ENCODE results near the gene LRRC18.

The LRRC18 gene

GRCh38 chr10:48946332-48946731, 6.7 kb upstream of the LRRC18 start:
- no peak for DNase-seq (ENCODE audit: low spot score)

GRCh38 chr10:48945441-48946130, 5.9 kb upstream of the LRRC18 start:
- no peak for DNase-seq (ENCODE audit: low spot score)

GRCh38 chr10:48944171-48944570, 4.5 kb upstream of the LRRC18 start:
- DNase-seq (ENCODE audit: low spot score) = no peak

- DNase-seq (ENCODE audit: low spot score) = no peak
Observed at GRCh38 chr10:48943096-48943495, 3.5 kb upstream of the LRRC18 start.

DNA sequence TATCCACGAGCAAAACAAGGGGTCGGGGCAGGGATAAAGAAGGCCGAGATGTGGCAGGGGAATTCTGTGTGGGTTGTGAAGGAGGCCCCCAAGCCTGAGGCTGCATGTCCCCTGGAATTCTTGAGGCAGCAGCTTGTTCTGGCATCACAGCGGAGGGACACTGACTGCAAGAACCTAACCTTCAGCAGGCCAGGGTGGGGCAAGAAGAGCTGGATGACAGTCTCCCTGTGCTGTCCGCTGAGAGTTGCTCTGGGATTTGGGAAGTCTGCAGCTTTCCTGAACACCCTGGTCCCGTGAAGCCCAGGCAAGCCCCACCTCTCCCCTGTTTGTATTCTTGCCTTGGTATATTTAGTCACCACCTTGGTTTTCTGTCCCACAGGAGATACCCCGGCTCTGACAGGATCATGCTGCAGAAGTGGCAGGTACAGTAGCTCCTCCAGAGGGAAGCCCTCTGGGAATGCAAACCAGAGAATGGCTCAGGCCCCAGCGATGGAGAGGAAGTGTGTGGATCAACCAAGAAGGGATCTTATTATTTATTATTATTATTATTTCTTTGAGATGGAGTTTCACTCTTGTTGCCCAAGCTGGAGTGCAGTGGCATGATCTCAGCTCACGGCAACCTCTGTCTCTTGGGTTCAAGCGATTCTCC, 1.9 kb upstream of the LRRC18 start:
- DNase-seq (ENCODE audit: low spot score) = no peak

DNA sequence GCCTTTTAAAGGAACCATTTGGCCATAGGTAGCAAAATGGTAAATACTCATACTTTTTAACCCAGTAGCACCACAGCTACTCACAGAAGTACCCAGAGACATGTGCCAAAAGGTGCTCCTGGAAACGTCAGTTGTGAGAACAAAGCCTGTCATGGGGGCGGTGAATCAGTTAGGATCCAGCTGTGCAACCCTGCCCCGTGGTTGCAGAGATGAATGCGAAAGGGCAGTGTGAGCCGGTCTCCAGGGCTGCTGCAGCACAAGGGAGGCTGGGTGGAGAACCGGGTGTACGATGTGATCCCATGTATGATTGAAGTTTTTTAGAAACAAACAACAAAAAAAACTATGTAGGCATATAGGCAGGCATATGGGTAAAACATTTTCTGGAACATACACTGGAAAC, 1.3 kb upstream of the LRRC18 start:
- no peak for DNase-seq (ENCODE audit: low spot score)

DNA sequence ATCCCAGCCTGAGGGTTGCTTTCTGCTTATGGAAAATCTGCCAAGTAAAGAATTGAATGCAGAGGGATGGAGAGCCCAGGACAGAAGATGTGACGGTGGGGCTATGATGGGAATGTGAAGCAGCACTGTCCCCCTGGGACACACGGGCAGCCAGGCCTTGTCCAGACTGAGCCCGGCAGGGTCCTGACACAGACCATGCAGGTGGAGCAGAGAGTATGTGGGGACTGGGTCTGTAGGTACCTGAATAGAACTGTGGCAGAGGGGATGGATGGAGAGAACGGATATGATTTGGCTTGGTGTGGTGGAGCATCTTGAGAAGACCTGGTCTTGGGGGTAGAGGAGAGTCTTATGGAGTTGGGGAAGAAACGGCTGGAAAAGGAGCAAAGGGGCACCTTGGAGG, 732 bp upstream of the LRRC18 start:
- no peak for DNase-seq (ENCODE audit: low spot score)

- DNase-seq (ENCODE audit: low spot score) = no peak
Observed at GRCh38 chr10:48938990-48939536, 577 bp downstream of the LRRC18 start.

GRCh38 chr10:48938281-48938680, 1.4 kb downstream of the LRRC18 start:
- no peak for DNase-seq (ENCODE audit: low spot score)

DNA sequence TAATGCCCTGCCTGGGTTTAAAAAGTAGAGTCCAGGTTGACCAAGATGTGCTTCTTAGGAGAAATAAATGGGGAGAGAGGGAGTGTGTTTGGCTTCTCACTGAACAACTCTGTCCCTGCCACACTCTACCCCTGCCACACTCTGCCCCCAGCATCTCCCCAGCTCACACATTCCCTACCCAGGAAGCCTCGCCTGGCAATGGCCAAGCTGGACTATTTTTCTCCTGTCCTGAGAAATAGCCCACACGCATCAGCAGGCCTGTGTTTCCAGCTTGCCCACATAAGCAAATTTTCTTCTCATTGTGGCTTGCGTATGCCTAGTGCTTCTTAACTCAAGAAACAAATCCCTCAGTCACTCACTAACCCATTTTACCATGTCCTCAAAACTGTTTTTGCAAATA, 1.8 kb downstream of the LRRC18 start:
- no peak for DNase-seq (ENCODE audit: low spot score)

DNA sequence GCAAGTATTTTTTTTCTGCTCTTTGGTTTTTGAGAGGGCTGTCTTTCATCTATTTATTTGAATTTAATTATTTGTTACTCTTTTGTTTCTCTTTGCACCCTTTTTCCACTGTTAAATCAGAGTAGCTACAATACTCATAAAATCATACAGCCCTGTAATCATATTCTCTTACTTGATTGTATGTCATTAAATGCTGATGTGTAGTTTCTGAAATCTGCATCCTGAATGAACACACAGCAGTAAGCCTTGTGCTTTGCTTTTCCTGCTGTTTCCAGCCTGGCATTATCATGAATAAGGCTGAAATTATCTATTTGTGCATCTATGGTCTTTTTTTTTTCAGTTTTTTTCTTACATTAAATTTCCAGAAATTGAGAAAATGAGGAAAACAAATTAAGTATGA, 4.1 kb downstream of the LRRC18 start:
- DNase-seq (ENCODE audit: low spot score) = no peak

- no peak for DNase-seq (ENCODE audit: low spot score)
Observed at GRCh38 chr10:48934672-48935501, 4.8 kb downstream of the LRRC18 start.

DNA sequence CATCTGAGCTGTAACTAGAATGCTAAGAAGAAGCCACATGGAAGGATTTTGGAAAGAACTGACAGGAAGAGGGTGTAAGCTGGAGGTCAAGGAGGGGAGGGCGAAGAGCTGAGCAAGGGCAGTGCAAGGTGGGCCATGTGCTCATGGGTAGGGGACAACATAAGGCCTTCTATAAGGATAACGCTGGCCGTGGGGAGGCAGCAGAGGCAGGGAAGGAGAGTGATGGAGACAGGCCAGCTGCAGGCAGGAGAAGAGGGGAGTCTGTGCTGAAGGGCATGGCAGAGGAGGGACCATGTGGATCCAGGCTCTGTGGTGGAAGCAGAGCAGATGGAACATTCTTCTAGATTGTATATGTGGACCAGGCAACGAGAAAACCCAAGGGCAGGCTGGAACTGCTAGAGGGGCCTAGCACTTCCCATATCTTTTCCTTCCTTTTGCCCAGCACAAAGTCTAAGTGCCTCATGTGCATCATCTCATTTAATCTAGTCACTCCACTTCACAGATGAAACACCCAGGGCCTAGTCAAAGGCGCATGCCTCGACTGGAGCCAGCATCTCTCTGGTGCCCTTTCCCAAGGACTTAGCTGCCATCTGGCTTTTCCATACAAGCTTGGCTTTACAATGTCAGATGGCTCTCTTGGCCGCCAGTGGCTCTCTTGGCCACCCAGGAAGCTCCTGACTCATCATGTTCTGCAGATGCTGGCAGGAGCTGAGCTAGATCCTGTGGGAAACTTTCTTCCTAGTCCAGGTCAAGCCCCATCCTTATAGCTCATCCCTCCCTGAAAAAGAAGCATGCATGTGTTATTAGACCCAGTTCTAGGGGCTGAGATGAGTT, 6.6 kb downstream of the LRRC18 start:
- DNase-seq (ENCODE audit: low spot score) = no peak

DNA sequence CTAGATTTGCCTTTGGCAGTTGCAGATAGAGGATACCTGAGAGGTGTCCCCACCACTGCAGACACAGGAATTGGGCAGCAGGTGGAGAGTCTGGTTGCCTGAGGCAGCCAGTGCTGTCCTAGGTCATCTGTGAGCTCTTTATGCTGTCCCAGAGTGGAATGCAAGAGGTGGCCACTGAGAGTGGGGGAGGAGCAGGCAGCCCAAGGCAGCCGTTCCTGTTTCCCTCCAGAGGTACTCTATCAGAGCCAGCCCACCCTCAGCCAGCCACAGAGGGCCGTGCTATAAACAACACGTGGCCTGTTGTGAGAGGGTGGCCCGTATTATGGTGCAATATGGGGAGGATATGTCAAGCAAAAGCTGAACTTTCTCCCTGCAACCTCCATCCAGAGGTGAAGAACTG, 8.5 kb downstream of the LRRC18 start:
- no peak for DNase-seq (ENCODE audit: low spot score)

DNA sequence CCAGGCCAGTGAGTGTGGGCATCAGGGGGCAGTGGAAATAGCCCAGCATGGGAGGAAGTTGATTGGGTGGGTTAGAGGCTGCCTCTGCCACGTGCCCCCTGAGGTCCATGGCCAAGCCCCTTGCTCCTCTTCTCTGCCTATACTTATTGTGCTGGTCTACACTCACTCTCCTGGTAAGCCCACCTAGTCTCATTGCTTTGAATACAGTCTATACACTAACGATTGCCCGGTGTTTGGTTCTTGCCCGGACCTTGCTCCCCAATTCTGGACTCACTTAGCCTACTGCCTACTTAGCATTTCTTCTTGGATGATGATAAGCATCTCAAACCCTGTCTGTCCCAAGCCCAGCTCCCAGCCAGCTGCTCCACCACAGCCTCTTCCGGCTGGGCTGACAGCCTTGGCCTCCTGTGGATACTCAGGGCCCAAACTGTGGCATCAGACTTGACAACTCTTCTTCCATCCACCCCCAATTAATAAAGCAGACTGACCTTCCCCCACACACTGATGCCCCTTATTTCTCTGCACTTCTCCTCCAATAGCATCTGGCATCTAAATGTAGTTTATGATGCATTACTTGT, 10.1 kb downstream of the LRRC18 start:
- DNase-seq (ENCODE audit: low spot score) = no peak

DNA sequence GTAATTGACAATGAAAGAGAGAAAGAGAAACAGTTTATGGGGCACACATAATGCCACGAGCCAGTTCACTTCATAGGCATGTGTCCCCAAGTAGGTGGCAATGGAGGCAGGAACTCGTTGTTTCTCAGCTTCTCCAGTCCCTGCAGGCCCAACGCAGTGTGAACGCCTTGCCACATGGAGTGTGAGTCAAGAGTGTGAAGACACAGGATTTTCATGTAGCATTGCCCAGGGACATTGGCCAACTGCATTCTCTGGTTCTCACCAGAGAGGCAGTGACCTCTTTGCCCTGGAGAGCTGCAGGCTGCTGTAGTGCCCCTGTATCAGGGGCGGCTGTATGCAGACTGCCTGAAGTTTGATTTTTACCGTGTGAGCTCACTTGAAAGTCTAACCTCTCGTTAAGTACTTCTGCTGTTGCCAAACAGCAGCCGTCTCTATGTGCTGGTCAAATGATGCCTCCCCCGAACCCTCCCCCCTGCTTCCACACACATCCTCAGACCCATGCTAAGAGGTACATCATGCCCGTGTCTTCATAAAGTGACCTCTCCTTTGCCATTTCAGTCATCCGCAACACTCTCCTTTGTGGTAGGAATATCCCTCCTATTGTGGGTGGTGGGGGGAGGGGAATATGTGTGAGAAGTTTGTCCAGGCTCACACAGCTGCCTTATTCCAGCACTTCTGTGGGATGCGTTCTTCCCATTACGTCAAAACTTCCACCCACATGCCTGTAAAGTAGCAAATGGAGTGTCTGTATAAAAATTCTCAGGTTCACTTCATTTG, 12.7 kb downstream of the LRRC18 start:
- no peak for DNase-seq (ENCODE audit: low spot score)

GRCh38 chr10:48926255-48926654, 13.4 kb downstream of the LRRC18 start:
- DNase-seq (ENCODE audit: low spot score) = no peak

- no peak for DNase-seq (ENCODE audit: low spot score)
Observed at GRCh38 chr10:48924988-48925387, 14.7 kb downstream of the LRRC18 start.

DNA sequence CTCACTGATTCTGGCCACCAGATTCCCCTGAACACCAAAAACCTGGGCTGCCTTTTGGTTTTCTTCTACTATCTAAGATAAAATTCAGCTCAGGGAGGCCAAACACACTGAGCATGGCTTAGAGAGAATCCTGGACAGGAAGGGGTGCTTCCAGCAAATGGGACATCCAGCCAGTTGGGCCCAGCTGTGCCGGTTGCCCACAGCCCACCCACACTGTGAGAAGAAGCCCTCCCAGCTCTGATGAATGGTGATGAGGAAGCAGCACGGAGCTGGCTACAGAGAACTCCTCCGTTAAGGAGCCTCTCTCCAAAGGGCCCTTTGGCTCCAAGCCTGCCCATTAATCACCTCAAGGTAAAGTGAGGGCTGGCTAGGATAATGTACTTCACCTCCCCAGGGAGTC, 15.9 kb downstream of the LRRC18 start:
- no peak for DNase-seq (ENCODE audit: low spot score)

DNA sequence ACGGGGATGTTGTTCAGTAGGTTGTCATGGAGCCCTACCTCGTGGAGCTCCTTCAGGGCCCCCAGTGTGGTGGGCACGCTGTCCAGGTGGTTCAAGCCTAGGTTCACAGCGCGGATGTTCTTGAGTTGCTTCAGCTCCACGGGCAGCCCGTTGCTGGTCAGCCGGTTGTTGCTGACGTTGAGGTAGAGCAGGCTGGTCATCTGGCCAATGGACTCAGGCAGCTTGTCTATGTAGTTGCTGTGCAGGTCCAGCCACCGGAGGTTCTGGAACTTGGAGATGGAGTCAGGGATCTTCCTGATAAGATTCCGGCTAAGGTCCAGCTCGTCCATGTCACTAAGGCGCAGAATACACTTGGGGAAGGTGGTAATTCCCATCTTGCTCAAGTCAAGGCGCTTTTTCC, 26.0 kb downstream of the LRRC18 start:
- no peak for DNase-seq (ENCODE audit: low spot score)

DNA sequence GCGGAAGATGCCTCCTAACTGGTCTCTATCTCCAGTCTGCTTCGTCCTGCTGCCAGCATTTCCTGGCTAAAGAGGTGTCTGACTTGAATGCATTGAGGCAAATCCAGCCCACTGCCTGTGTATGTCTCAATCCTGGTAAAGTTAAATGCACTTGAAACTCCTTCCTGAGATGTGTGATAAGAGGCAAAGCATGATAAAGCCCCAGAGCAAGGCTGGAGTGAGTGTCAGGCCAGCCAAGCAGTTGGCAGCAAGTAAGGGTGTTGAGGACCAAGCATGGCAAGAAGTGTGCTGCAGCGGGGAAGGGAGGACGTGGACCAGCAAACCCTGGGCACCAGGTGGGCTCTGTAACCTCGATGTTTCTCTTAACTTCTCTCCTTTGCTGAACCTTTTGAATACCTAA, 29.1 kb downstream of the LRRC18 start:
- DNase-seq (ENCODE audit: low spot score) = no peak
